GM18502 (cell line): ENCODE measurements around the gene SMAP2.

ENCODE experiments used
- ATAC-seq: cut with Tn5 transposase; IDR thresholded peaks from one replicate; pipeline ENCODE4 v1.9.1; 2021; ENCODE audit warnings: mild to moderate bottlenecking; ENCODE audit not compliant: unreplicated experiment, poor library complexity

Gene SMAP2

DNA sequence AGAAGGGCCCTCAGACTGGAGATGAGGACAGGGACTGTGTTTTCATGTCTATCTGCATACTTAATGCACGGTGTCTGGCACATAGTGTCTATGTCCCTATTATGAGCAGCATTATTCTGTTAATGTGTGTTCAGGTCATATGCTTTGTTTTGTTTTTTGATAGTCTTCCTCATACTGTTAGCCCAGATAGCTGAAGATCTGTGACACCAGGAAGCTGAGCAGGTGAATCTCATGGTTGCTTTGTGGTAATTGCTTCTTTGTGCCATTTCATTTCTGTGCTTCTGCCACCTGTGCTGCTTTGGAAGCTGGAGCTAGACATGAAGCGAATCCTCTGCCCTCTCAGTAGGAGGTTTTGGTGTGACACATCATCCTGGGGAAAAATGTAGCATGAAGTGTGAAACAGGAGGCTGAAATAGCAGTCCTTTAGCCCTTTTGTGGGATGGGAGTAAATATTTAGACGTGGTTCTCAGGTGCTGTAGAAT, 15.8 kb downstream of the SMAP2 start:
- ATAC-seq: no peak

- ATAC-seq: no peak
Observed at GRCh38 chr1:40389871-40390560, 16.5 kb downstream of the SMAP2 start.

- no peak for ATAC-seq
Observed at GRCh38 chr1:40390857-40391256, 17.3 kb downstream of the SMAP2 start.

GRCh38 chr1:40391688-40392145, 18.2 kb downstream of the SMAP2 start:
- ATAC-seq: no peak

DNA sequence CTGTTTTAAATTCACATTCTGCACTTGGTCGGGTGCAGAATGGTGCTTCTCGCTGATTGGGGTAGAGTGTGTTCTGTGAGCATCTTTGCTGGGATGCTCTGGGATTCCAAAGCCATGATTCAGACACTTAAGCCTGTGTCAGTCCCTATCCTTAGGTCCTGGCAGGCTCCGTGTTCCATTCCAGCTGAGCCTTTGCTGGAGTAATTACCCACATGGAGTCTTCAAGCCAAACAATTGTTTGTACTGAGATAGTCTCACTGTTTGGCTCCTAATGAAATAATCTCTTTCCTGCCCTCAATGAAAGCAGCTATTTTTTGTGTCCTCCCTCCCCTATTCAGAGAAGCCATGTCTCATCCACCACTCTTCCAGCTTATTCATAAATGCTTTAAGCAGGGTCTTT, 18.7 kb downstream of the SMAP2 start:
- no peak for ATAC-seq

DNA sequence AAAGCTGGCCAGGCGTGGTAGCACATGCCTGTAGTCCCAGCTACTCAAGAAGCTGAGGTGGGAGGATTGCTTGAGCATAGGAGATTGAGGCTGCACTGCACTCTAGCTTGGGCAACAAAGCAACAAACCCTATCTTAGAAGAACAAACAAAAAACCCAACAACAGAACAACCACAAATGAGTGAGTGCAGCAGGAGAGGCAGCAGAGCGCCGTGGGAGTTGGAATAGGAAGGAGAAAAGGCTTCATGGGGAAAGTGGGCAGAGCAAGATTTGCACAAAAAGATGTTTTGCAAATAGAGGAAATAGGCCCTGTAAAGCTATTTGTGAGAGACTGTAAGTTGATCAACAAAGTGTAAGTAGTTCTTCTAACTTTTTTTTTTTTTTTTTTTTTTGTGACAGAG, 19.6 kb downstream of the SMAP2 start:
- ATAC-seq: no peak

DNA sequence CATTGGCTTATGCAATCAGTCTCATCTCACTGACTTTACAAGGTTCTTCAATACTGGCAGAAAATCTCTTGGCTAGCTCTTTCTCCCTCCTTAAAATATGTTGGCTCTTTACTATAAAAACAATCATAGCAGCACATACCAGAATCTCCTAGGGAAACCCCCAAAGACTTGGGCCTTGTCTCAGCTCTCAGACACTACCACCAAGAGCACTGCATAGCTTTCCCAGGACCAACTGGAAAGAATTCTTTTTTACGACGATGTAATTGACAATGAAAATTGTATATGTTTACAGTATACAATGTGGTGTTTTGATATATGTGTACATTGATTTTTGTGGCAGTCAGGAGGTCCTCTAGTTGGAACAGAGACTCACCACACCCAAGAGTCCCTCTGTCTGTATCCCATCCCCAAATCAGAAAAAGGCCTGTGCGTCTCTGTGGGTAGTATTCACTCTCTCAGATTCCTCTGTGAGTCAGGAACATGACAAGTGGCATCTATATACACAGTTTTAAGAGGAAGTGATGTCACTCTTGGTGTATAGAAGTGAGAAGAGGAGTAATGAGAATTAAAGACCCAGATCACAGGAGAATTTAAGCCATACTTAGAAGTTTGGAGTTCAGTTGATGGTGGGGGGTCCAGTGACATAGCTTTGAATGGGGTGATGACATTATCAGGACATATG, 21.1 kb downstream of the SMAP2 start:
- ATAC-seq: no peak

GRCh38 chr1:40395190-40396175, 22.0 kb downstream of the SMAP2 start:
- ATAC-seq: no peak

GRCh38 chr1:40396420-40396819, 22.9 kb downstream of the SMAP2 start:
- no peak for ATAC-seq

GRCh38 chr1:40397258-40397657, 23.7 kb downstream of the SMAP2 start:
- no peak for ATAC-seq

- peak; percentile 59 for ATAC-seq
Observed at GRCh38 chr1:40399984-40400704, 26.6 kb downstream of the SMAP2 start.

GRCh38 chr1:40401473-40402201, 28.1 kb downstream of the SMAP2 start:
- ATAC-seq: no peak

DNA sequence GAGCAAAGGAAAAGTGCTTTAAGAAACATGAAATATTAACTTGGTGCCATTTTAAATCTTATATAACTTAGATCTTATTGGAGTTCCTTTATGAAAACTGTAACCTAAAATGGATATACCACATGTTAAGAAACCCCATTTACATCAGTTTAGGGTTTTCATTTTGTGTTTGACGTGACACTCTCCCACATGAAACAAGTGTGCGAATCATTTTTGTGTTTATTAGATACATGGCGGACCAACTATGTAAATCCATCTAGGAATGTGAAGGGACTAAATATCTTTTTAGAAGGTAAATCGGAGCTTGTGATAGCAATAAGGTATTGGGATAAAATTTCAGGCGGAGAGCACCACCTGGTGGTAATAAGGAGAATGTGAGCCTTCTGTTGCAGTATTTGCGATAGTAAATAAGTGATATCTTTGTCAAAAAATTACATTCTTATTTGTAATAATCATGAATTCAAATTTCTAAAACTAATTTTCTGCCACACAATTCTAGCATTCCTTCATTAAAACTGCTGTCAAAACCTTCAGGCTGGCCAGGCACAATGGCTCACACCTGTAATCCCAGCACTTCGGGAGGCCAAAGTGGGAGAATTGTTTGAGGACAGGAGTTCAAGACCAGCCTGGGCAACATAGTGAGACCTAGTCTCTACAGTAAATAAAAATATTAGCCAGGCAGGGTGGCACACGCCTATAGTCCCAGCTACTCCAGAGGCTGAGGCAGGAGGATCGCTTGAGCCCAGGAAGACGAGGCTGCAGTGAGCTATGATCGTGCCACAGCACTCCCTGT, 31.3 kb downstream of the SMAP2 start:
- no peak for ATAC-seq

- no peak for ATAC-seq
Observed at GRCh38 chr1:40405812-40406211, 32.3 kb downstream of the SMAP2 start.

- ATAC-seq: no peak
Observed at GRCh38 chr1:40407453-40407852, 33.9 kb downstream of the SMAP2 start.

GRCh38 chr1:40409467-40409866, 35.9 kb downstream of the SMAP2 start:
- no peak for ATAC-seq

DNA sequence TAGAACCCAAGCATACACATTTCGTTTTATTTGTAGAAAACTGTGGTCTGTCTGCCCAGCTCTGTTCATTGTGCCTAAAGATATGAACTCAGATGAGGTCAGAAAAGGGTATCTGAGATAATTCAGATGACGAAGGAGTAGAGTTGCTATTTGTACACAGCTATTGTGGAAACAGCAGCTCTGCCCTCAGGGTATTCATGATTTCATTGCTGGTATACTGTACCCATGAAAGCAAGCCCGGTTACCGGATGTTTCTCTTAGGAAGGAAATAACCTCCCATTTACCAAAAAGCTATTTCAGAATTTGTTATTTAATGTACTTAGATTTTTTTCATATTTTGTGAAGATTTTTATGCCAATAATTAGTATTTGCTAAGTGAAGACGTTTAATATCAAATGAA, 37.8 kb downstream of the SMAP2 start:
- ATAC-seq: no peak

DNA sequence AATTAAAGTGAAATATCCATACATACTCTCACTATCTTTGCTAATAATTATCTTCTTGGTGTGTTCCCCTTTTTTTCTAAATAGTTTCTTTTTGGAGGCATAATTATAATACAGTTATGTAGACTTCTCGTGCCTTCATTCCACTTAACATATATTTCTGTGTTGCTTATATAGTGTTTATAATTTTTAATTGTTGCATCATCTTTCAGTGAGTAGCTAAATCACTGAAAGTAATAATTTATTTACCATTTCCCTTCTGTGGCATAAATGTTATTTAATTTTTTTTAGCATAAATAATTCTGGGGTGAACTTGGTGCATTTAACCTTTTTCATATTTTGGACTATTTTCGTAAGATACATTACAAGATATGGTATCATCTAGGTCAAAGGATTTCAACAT, 38.3 kb downstream of the SMAP2 start:
- ATAC-seq: no peak
